Measurements from ENCODE around the gene TMEM259.

Gene TMEM259

GRCh38 chr19:1066748-1067340 is 45.9 kb upstream of the TMEM259 start, which contains the start of gene ARHGAP45:
TSS of gene ARHGAP45 (plus strand) at chr19:1067167. CDS start at chr19:1067406, 239 bp downstream.
- peak; percentile 89 for DNase-seq (ENCODE audit: extremely low read depth, insufficient read length)
- peak within 1 kb of the TSS; percentile 89 for H3K4me3 ChIP-seq (replicated peaks; ENCODE audit: low read depth, low read length)
- peaks cover 5% of the 10 kb centered on the region for H3K36me3 ChIP-seq (ENCODE audit: control insufficient read depth, insufficient read depth, low read length)
- TF ChIP-seq CTCF (IDR thresholded peaks at IDR 0.05; ENCODE audit: insufficient read depth, low read length, poor library complexity, severe bottlenecking), result no peak
- H3K27me3 ChIP-seq (replicated peaks; ENCODE audit: control insufficient read depth, insufficient read depth, low read length), result no peaks in the 10 kb centered on the region

GRCh38 chr19:1066251-1066747 is 45.4 kb upstream of the TMEM259 start:
- Histone ChIP-seq H3K27me3 (replicated peaks; ENCODE audit: control insufficient read depth, insufficient read depth, low read length) (no peaks in the 10 kb centered on the region), H3K36me3 (ENCODE audit: control insufficient read depth, insufficient read depth, low read length) (peaks cover 3% of the 10 kb centered on the region), H3K4me3 (replicated peaks; ENCODE audit: low read depth, low read length) (peak overlapping the region; percentile 89)
- DNase-seq (ENCODE audit: extremely low read depth, insufficient read length), result no peak
- no peak for TF ChIP-seq CTCF (IDR thresholded peaks at IDR 0.05; ENCODE audit: insufficient read depth, low read length, poor library complexity, severe bottlenecking)

GRCh38 chr19:1065606-1066109 is 44.7 kb upstream of the TMEM259 start:
- Histone ChIP-seq H3K4me3 (replicated peaks; ENCODE audit: low read depth, low read length) (no peak overlapping the region), H3K27me3 (replicated peaks; ENCODE audit: control insufficient read depth, insufficient read depth, low read length) (no peaks in the 10 kb centered on the region), H3K36me3 (ENCODE audit: control insufficient read depth, insufficient read depth, low read length) (no peaks in the 10 kb centered on the region; the same call in none of the 2 replicates)
- no peak for TF ChIP-seq CTCF (IDR thresholded peaks at IDR 0.05; ENCODE audit: insufficient read depth, low read length, poor library complexity, severe bottlenecking)
- DNase-seq (ENCODE audit: extremely low read depth, insufficient read length), result no peak

- Histone ChIP-seq H3K4me3 (replicated peaks; ENCODE audit: low read depth, low read length) (no peak overlapping the region), H3K36me3 (ENCODE audit: control insufficient read depth, insufficient read depth, low read length) (no peaks in the 10 kb centered on the region; the same call in none of the 2 replicates), H3K27me3 (replicated peaks; ENCODE audit: control insufficient read depth, insufficient read depth, low read length) (no peaks in the 10 kb centered on the region)
- TF ChIP-seq CTCF (IDR thresholded peaks at IDR 0.05; ENCODE audit: insufficient read depth, low read length, poor library complexity, severe bottlenecking), result peak; percentile 77
- peak; percentile 86 for DNase-seq (ENCODE audit: extremely low read depth, insufficient read length)
Measured at GRCh38 chr19:1064661-1065605, 44.0 kb upstream of the TMEM259 start.

GRCh38 chr19:1063909-1064660 is 43.2 kb upstream of the TMEM259 start:
- no peak overlapping the region for H3K4me3 ChIP-seq (replicated peaks; ENCODE audit: low read depth, low read length)
- no peak for DNase-seq (ENCODE audit: extremely low read depth, insufficient read length)
- TF ChIP-seq CTCF (IDR thresholded peaks at IDR 0.05; ENCODE audit: insufficient read depth, low read length, poor library complexity, severe bottlenecking), result no peak
- no peaks in the 10 kb centered on the region; the same call in none of the 2 replicates for H3K36me3 ChIP-seq (ENCODE audit: control insufficient read depth, insufficient read depth, low read length)
- no peaks in the 10 kb centered on the region for H3K27me3 ChIP-seq (replicated peaks; ENCODE audit: control insufficient read depth, insufficient read depth, low read length)

All from GM06990 (cell line).